Limb (tissue), 2 donors: ENCODE measurements around the gene VCX3A.
"Not testable (repeated sequence)": the region's sequence is repeated elsewhere in the genome, so short reads cannot be mapped to it uniquely, and the experiment has no call there.

Experiments used
- DNase-seq, 2 donors: peaks; one replicate each; pipeline ENCODE4 v3.0.0-alpha.2; 2016; ENCODE audit errors: extremely low spot score in 2 of 2

VCX3A gene

GRCh38 chrX:6535018-6535417 is at the start of gene VCX3A:
VCX3A (minus strand) TSS chrX:6535118; CDS start chrX:6534497, 621 bp downstream.
- not testable (repeated sequence) for DNase-seq

GRCh38 chrX:6574762-6575161 is 39.8 kb upstream of the VCX3A start:
- DNase-seq, result no peak

GRCh38 chrX:6568031-6568430 is 33.1 kb upstream of the VCX3A start:
- no peak for DNase-seq

GRCh38 chrX:6558979-6559378 is 24.1 kb upstream of the VCX3A start:
- DNase-seq, result no peak

- DNase-seq, result no peak
Observed at GRCh38 chrX:6557690-6558089, 22.8 kb upstream of the VCX3A start.

GRCh38 chrX:6550999-6551398 is 16.1 kb upstream of the VCX3A start:
- no peak for DNase-seq

GRCh38 chrX:6545712-6546111 is 10.8 kb upstream of the VCX3A start:
- no peak for DNase-seq

GRCh38 chrX:6526564-6527136 is 8.3 kb downstream of the VCX3A start:
- no peak for DNase-seq

- DNase-seq, result no peak
Observed at GRCh38 chrX:6517376-6517775, 17.5 kb downstream of the VCX3A start.

- DNase-seq, result no peak
Observed at GRCh38 chrX:6506444-6506843, 28.5 kb downstream of the VCX3A start.

- DNase-seq, result no peak
Observed at GRCh38 chrX:6505960-6506359, 29.0 kb downstream of the VCX3A start.

GRCh38 chrX:6500719-6501118 is 34.2 kb downstream of the VCX3A start:
- no peak for DNase-seq

- DNase-seq, result no peak
Observed at GRCh38 chrX:6498324-6498723, 36.6 kb downstream of the VCX3A start.
